Uterus (tissue), 2 donors: ENCODE results near the gene CSAG3.
"Not testable (repeated sequence)": the region's sequence is repeated elsewhere in the genome, so short reads cannot be mapped to it uniquely, and the experiment has no call there.

Source experiments
- CTCF ChIP-seq, 4 experiments: fragments of 200-600 bp in 2 of 4; fragments of 450-650 bp in 2 of 4; sonication (generic) in 2 of 4; IDR thresholded peaks; one replicate each; pipeline ENCODE4 v1.5.1; 2016 to 2019; ENCODE audit warnings: antibody characterized with exemption in 4 of 4, mild to moderate bottlenecking in 2 of 4, moderate library complexity in 1 of 4
- POLR2A ChIP-seq, 2 donors: fragments of 450-650 bp; IDR thresholded peaks; one replicate each; pipeline ENCODE4 v1.6.1; 2016; ENCODE audit warnings: antibody characterized with exemption in 2 of 2, mild to moderate bottlenecking in 1 of 2, moderate library complexity in 1 of 2

GRCh38 chrX:152713195-152713594 lies 45.8 kb upstream of the CSAG3 start:
- TF ChIP-seq CTCF, POLR2A (IDR thresholded peaks at IDR 0.05): not testable (repeated sequence)
